Natural killer cell (primary cell): Measurements from ENCODE around the gene CEP112. TPM values are rescaled to one million over a fixed set of nuclear protein-coding genes. Genes with fewer than 3 reads are reported as not detected.

Experiments
- ATAC-seq, 3 donors: fragments of 150-1000 bp in 2 of 3; fragments of 200-7000 bp in 1 of 3; cut with Tn5 transposase; 1 replicate in 1 of 3; 2 replicates in 2 of 3; pipeline ENCODE4 v1.10.0; 2021; ENCODE audit warnings: mild to moderate bottlenecking in 2 of 3, moderate library complexity in 2 of 3
- DNase-seq, 2 donors: peaks; one replicate each; pipeline versions ENCODE4 v3.0.0 to v3.0.0-alpha.2; 2013 to 2021; ENCODE audit warnings: mixed read lengths in 1 of 2
- H3K27ac ChIP-seq: one replicate; pipeline ENCODE4 v1.5.1; 2013; ENCODE audit warnings: mild to moderate bottlenecking, low read length
- H3K27me3 ChIP-seq: one replicate; pipeline ENCODE4 v1.6.1; 2013; ENCODE audit warnings: low read length; ENCODE audit not compliant: control insufficient read depth, insufficient read depth
- H3K36me3 ChIP-seq: one replicate; pipeline ENCODE4 v1.6.1; 2013; ENCODE audit warnings: low read length; ENCODE audit not compliant: control insufficient read depth, insufficient read depth
- H3K4me1 ChIP-seq: one replicate; pipeline ENCODE4 v1.6.1; 2013; ENCODE audit warnings: low read length; ENCODE audit not compliant: control insufficient read depth, insufficient read depth
- H3K4me3 ChIP-seq: one replicate; pipeline ENCODE4 v1.5.1; 2013; ENCODE audit warnings: low read length
- H3K9me3 ChIP-seq: one replicate; pipeline ENCODE4 v1.6.1; 2013; ENCODE audit warnings: low read length; ENCODE audit not compliant: control insufficient read depth, insufficient read depth
- H3K27ac Mint-ChIP-seq, 2 donors: one replicate each; pipeline ENCODE4 v1.8.0; 2022; ENCODE audit warnings: mild to moderate bottlenecking in 2 of 2, mixed read lengths in 2 of 2, moderate library complexity in 1 of 2
- H3K27me3 Mint-ChIP-seq, 2 donors: one replicate each; pipeline ENCODE4 v1.8.0; 2022; ENCODE audit warnings: low read depth in 2 of 2, mixed read lengths in 2 of 2
- H3K36me3 Mint-ChIP-seq: one replicate; pipeline ENCODE4 v1.8.0; 2022; ENCODE audit warnings: mixed read lengths
- H3K4me1 Mint-ChIP-seq, 2 donors: one replicate each; pipeline ENCODE4 v1.8.0; 2022; ENCODE audit warnings: mixed read lengths in 2 of 2
- H3K4me3 Mint-ChIP-seq: one replicate; pipeline ENCODE4 v1.8.0; 2022; ENCODE audit warnings: mild to moderate bottlenecking, moderate library complexity, mixed read lengths
- H3K9me3 Mint-ChIP-seq, 2 donors: one replicate each; pipeline ENCODE4 v1.8.0; 2022; ENCODE audit warnings: mixed read lengths in 2 of 2
- WGBS: methylation state at CpG from one replicate; pipeline ENCODE4 v1.1.7; 2013; ENCODE audit warnings: missing lambda C conversion rate; ENCODE audit not compliant: insufficient coverage; 5-methylcytosine and 5-hydroxymethylcytosine counted together
- intact Hi-C: fragments of 100-400 bp; cut with micrococcal nuclease; formaldehyde crosslinking; loops from one replicate; pipeline ENCODE4 v1.14.2; 2022
- total RNA-seq, 4 donors: library from RNA; stranded (reverse); fragments of 120-200 nt in 1 of 4; gene quantifications; one replicate each; pipeline versions ENCODE4 v1.2.3 to v1.2.4, GENCODE V29; 2013 to 2022
- TF ChIP-seq, protein P1 (sequence below): fragments of 200-600 bp; IDR thresholded peaks from one replicate; pipeline ENCODE4 v1.8.0; 2022; ENCODE audit warnings: antibody characterized with exemption

Gene CEP112
- total RNA-seq, 3 donors from 2014 or later (not counting 1 experiment from before 2014, with no cell fraction given): 0.60 to 1.1 (median 0.85) TPM

DNA sequence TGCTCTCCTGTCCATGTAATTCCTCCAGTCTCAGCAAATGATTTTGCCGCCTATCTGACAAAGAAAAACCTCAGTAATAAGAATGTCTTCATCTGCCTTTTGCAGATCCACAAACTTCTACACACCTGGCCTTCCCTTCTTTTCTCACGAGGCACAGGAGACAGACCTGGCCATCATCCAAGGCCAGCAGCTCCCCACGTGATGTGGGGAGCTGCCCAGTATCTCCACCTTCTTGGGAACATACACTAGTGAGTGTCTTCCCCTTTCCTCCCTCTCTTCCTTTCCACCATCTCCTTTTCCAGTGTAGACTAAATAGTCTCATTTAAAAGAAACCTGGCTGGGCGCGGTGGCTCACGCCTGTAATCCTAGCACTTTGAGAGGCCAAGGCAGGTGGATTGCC lies 274.4 kb downstream of the CEP112 start:
- Mint-ChIP-seq H3K27me3 (peaks cover 0 to 3% of the 10 kb centered on the region in 2 donors), H3K9me3 (peaks cover 0 to 4% of the 10 kb centered on the region in 2 donors), H3K4me3 (no peak overlapping the region), H3K36me3 (no peaks in the 10 kb centered on the region), H3K27ac (no peak overlapping the region), H3K4me1 (no peaks in the 10 kb centered on the region)
- H3K9me3 ChIP-seq: no peaks in the 10 kb centered on the region
- TF ChIP-seq, protein P1, sequence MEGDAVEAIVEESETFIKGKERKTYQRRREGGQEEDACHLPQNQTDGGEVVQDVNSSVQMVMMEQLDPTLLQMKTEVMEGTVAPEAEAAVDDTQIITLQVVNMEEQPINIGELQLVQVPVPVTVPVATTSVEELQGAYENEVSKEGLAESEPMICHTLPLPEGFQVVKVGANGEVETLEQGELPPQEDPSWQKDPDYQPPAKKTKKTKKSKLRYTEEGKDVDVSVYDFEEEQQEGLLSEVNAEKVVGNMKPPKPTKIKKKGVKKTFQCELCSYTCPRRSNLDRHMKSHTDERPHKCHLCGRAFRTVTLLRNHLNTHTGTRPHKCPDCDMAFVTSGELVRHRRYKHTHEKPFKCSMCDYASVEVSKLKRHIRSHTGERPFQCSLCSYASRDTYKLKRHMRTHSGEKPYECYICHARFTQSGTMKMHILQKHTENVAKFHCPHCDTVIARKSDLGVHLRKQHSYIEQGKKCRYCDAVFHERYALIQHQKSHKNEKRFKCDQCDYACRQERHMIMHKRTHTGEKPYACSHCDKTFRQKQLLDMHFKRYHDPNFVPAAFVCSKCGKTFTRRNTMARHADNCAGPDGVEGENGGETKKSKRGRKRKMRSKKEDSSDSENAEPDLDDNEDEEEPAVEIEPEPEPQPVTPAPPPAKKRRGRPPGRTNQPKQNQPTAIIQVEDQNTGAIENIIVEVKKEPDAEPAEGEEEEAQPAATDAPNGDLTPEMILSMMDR: no peak
- no peak overlapping the region for H3K4me3 ChIP-seq
- intact Hi-C loops: no loop called here
- H3K36me3 ChIP-seq: no peaks in the 10 kb centered on the region
- ATAC-seq (no peak), DNase-seq (no peak)
- H3K27ac ChIP-seq: no peak overlapping the region
- H3K4me1 ChIP-seq: no peaks in the 10 kb centered on the region
- 91% methylated on average over 6 of the region's 6 CpGs for WGBS
- H3K27me3 ChIP-seq: no peaks in the 10 kb centered on the region

DNA sequence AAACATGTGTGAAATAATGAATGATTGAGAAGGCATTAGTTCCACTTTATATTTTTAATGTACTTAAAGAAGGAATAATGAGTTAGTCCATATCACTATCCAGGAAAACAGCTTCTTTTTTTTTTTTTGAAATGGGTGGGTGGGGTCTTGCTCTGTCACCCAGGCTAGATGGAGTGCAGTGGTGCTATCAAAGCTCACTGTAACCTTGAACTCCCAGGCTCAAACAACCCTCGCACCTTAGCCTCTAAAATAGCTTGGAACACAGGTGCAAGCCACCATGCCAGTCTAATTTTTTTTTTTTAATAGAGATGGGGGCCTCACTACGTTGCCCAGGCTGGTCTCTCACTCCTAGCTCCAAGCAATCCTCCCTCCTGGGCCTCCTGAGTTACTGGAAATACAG lies 275.5 kb downstream of the CEP112 start:
- WGBS: 77% methylated on average over 2 of the region's 2 CpGs
- Histone ChIP-seq H3K9me3 (no peaks in the 10 kb centered on the region), H3K36me3 (no peaks in the 10 kb centered on the region), H3K27ac (no peak overlapping the region), H3K4me1 (no peaks in the 10 kb centered on the region), H3K27me3 (no peaks in the 10 kb centered on the region), H3K4me3 (no peak overlapping the region)
- Mint-ChIP-seq H3K4me3 (no peak overlapping the region), H3K4me1 (no peaks in the 10 kb centered on the region), H3K27ac (no peak overlapping the region), H3K9me3 (peaks cover 0 to 4% of the 10 kb centered on the region in 2 donors), H3K27me3 (peaks cover 0 to 3% of the 10 kb centered on the region in 2 donors), H3K36me3 (no peaks in the 10 kb centered on the region)
- DNase-seq (no peak), ATAC-seq (no peak)
- TF ChIP-seq, protein P1: no peak
- intact Hi-C loops: no loop called here

DNA sequence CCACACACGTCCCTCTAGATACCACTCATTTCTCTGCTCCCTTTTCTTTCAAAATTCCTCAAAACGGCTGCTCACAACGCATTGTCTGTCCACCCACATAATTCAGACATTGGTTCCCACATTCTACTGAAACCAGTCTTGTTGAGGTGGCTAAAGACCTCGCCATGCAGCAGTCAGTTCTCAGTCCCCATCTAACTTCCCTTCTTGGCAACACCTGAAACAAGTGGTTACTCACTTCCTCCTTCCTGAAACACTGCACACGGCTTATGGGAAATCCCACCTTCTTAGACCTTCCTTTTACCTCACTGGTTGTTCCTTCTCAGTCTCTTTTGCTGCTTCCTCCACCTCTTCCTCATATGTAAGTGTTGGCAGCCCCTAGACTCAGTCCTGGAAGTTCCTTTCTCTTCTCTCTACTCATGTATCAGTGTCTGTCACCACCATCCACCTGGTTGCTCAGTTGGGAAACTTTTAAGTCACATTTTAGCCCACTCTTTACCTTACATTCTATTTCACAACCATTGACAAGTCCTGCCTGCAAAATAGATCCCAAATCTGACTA lies 277.1 kb downstream of the CEP112 start:
- Histone ChIP-seq H3K27ac (no peak overlapping the region), H3K4me3 (no peak overlapping the region), H3K36me3 (no peaks in the 10 kb centered on the region), H3K9me3 (no peaks in the 10 kb centered on the region), H3K27me3 (no peaks in the 10 kb centered on the region), H3K4me1 (no peaks in the 10 kb centered on the region)
- TF ChIP-seq, protein P1: no peak
- H3K36me3 Mint-ChIP-seq: peaks cover 9% of the 10 kb centered on the region
- DNase-seq (peak in 1 of 2 donors; percentile 6), ATAC-seq (no peak)
- no peaks in the 10 kb centered on the region for H3K4me1 Mint-ChIP-seq
- peaks cover 8 to 11% of the 10 kb centered on the region in 2 donors for H3K9me3 Mint-ChIP-seq
- H3K4me3 Mint-ChIP-seq: no peak overlapping the region
- intact Hi-C loops: no loop called here
- H3K27me3 Mint-ChIP-seq: peaks cover 0 to 3% of the 10 kb centered on the region in 2 donors
- 52% methylated on average over 5 of the region's 5 CpGs for WGBS
- no peak overlapping the region for H3K27ac Mint-ChIP-seq

DNA sequence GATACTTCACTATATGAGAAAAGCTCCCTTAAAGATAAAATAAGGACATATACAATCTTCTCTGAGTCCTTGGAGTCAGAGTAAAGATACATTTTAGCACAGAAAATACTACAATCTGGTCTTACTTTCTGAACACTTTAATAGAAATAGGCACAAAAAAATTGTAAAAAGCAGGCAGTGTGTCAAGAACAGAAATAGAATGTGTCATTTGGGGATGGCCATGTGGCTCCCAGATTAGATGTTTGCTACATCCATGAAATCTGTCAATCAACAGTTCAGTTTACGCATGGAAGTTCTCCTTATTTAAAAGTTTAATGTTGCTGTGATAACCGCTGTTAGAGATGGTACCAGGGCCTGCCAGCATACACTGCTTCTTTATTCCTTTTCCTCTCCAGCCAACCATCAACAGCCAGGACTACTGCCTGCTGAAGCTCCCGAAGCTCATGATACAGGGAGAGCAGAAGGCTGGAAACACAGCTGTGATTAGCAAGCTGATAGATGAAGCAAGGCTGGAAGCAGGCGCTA lies 278.5 kb downstream of the CEP112 start:
- no peaks in the 10 kb centered on the region for H3K27me3 ChIP-seq
- intact Hi-C loops: no loop called here
- H3K4me3 Mint-ChIP-seq: no peak overlapping the region
- H3K36me3 Mint-ChIP-seq: peaks cover 9% of the 10 kb centered on the region
- no peaks in the 10 kb centered on the region for H3K4me1 Mint-ChIP-seq
- no peak overlapping the region for H3K27ac Mint-ChIP-seq
- no peaks in the 10 kb centered on the region for H3K4me1 ChIP-seq
- no peak for DNase-seq
- H3K27ac ChIP-seq: no peak overlapping the region
- TF ChIP-seq, protein P1: no peak
- peaks cover 8 to 11% of the 10 kb centered on the region in 2 donors for H3K9me3 Mint-ChIP-seq
- ATAC-seq: no peak
- no peak overlapping the region for H3K4me3 ChIP-seq
- peaks cover 3 to 11% of the 10 kb centered on the region in 2 donors for H3K27me3 Mint-ChIP-seq
- no peaks in the 10 kb centered on the region for H3K9me3 ChIP-seq
- 77% methylated on average over 2 of the region's 4 CpGs for WGBS
- no peaks in the 10 kb centered on the region for H3K36me3 ChIP-seq
